ENCODE data around the gene ARFIP1. TPM values are rescaled to one million over a fixed set of nuclear protein-coding genes. Genes with fewer than 3 reads are reported as not detected.

ARFIP1 gene
- total RNA-seq, 1 donor from 2014 or later, result 41.6 TPM

- Mint-ChIP-seq H3K9me3 (ENCODE audit: unreplicated experiment) (no peaks in the 10 kb centered on the region), H3K4me3 (ENCODE audit: unreplicated experiment) (no peak overlapping the region), H3K36me3 (ENCODE audit: low read depth, unreplicated experiment) (peaks cover 12% of the 10 kb centered on the region), H3K27ac (ENCODE audit: unreplicated experiment) (no peak overlapping the region), H3K27me3 (ENCODE audit: unreplicated experiment) (peaks cover 1% of the 10 kb centered on the region), H3K4me1 (ENCODE audit: unreplicated experiment) (peaks cover 2% of the 10 kb centered on the region)
- DNase-seq (ENCODE audit: low spot score), result no peak
- TF ChIP-seq CTCF (IDR thresholded peaks at IDR 0.05; ENCODE audit: unreplicated experiment), result no peak
Measured at GRCh38 chr4:152885185-152885584, 105.4 kb downstream of the ARFIP1 start.

- DNase-seq (ENCODE audit: low spot score), result no peak
- H3K27ac Mint-ChIP-seq (ENCODE audit: unreplicated experiment), result no peak overlapping the region
- no peak overlapping the region for H3K4me3 Mint-ChIP-seq (ENCODE audit: unreplicated experiment)
- no peaks in the 10 kb centered on the region for H3K4me1 Mint-ChIP-seq (ENCODE audit: unreplicated experiment)
- H3K9me3 Mint-ChIP-seq (ENCODE audit: unreplicated experiment), result no peaks in the 10 kb centered on the region
- peaks cover 12% of the 10 kb centered on the region for H3K36me3 Mint-ChIP-seq (ENCODE audit: low read depth, unreplicated experiment)
- H3K27me3 Mint-ChIP-seq (ENCODE audit: unreplicated experiment), result peaks cover 1% of the 10 kb centered on the region
- TF ChIP-seq CTCF (IDR thresholded peaks at IDR 0.05; ENCODE audit: unreplicated experiment), result no peak
Measured at GRCh38 chr4:152886201-152886600, 106.4 kb downstream of the ARFIP1 start.

- no peak for TF ChIP-seq CTCF (IDR thresholded peaks at IDR 0.05; ENCODE audit: unreplicated experiment)
- H3K36me3 Mint-ChIP-seq (ENCODE audit: low read depth, unreplicated experiment), result peaks cover 19% of the 10 kb centered on the region
- H3K9me3 Mint-ChIP-seq (ENCODE audit: unreplicated experiment), result no peaks in the 10 kb centered on the region
Measured at GRCh38 chr4:152887981-152888380, 108.2 kb downstream of the ARFIP1 start.

GRCh38 chr4:152892974-152893373 is 113.2 kb downstream of the ARFIP1 start:
- Mint-ChIP-seq H3K4me1 (ENCODE audit: unreplicated experiment) (no peaks in the 10 kb centered on the region), H3K36me3 (ENCODE audit: low read depth, unreplicated experiment) (peaks cover 16% of the 10 kb centered on the region), H3K4me3 (ENCODE audit: unreplicated experiment) (no peak overlapping the region), H3K27me3 (ENCODE audit: unreplicated experiment) (no peaks in the 10 kb centered on the region), H3K27ac (ENCODE audit: unreplicated experiment) (no peak overlapping the region), H3K9me3 (ENCODE audit: unreplicated experiment) (no peaks in the 10 kb centered on the region)
- no peak for TF ChIP-seq CTCF (IDR thresholded peaks at IDR 0.05; ENCODE audit: unreplicated experiment)
- no peak for DNase-seq (ENCODE audit: low spot score)

More at GRCh38 chr4:152887981-152888380, 108.2 kb downstream of the ARFIP1 start:
- no peak for DNase-seq (ENCODE audit: low spot score)
- no peak overlapping the region for H3K27ac Mint-ChIP-seq (ENCODE audit: unreplicated experiment)
- peaks cover 1% of the 10 kb centered on the region for H3K27me3 Mint-ChIP-seq (ENCODE audit: unreplicated experiment)
- no peak overlapping the region for H3K4me3 Mint-ChIP-seq (ENCODE audit: unreplicated experiment)
- H3K4me1 Mint-ChIP-seq (ENCODE audit: unreplicated experiment), result no peaks in the 10 kb centered on the region

- peaks cover 20% of the 10 kb centered on the region for H3K36me3 Mint-ChIP-seq (ENCODE audit: low read depth, unreplicated experiment)
- H3K4me1 Mint-ChIP-seq (ENCODE audit: unreplicated experiment), result no peaks in the 10 kb centered on the region
- H3K27ac Mint-ChIP-seq (ENCODE audit: unreplicated experiment), result no peak overlapping the region
- no peaks in the 10 kb centered on the region for H3K27me3 Mint-ChIP-seq (ENCODE audit: unreplicated experiment)
- no peaks in the 10 kb centered on the region for H3K9me3 Mint-ChIP-seq (ENCODE audit: unreplicated experiment)
- no peak for TF ChIP-seq CTCF (IDR thresholded peaks at IDR 0.05; ENCODE audit: unreplicated experiment)
- H3K4me3 Mint-ChIP-seq (ENCODE audit: unreplicated experiment), result no peak overlapping the region
- no peak for DNase-seq (ENCODE audit: low spot score)
Measured at GRCh38 chr4:152894673-152895072, 114.9 kb downstream of the ARFIP1 start.
